ENCODE measurements around the gene PARVA. TPM values are rescaled to one million over a fixed set of nuclear protein-coding genes. Genes with fewer than 3 reads are reported as not detected.

The PARVA gene
- total RNA-seq, 1 experiment from 2014 or later, result 18.1 TPM

GRCh38 chr11:12470236-12470635, 92.9 kb downstream of the PARVA start:
- Histone ChIP-seq H3K79me1 (ENCODE audit: insufficient read depth, low read depth, low read length, poor library complexity, severe bottlenecking) (no peaks in the 10 kb centered on the region), H3K79me2 (ENCODE audit: insufficient read depth, low read length) (no peaks in the 10 kb centered on the region), H2AFZ (ENCODE audit: low read length) (no peak overlapping the region), H3K4me1 (ENCODE audit: insufficient read depth, low read length) (no peaks in the 10 kb centered on the region; the same call in 1 of the 2 replicates), H3K23me2 (ENCODE audit: insufficient read length, low read depth, low read length, poor library complexity, severe bottlenecking) (no peaks in the 10 kb centered on the region), H4K91ac (ENCODE audit: insufficient read length, low read depth, low read length) (no peak overlapping the region), H4K8ac (replicated peaks; ENCODE audit: insufficient read length, low read depth, low read length) (no peak overlapping the region), H2BK5ac (ENCODE audit: insufficient read length, low read length) (no peak overlapping the region), H3K27me3 (ENCODE audit: insufficient read depth, low read length) (no peaks in the 10 kb centered on the region), H2BK120ac (ENCODE audit: low read depth, low read length, poor library complexity, severe bottlenecking) (no peak overlapping the region), H3K9me3 (ENCODE audit: control insufficient read depth, low read depth, low read length) (no peaks in the 10 kb centered on the region), H4K20me1 (ENCODE audit: control insufficient read depth, insufficient read depth, insufficient read length) (no peaks in the 10 kb centered on the region), H3K4ac (ENCODE audit: low read depth, low read length) (no peak overlapping the region), H3K14ac (ENCODE audit: insufficient read depth, low read length) (no peak overlapping the region), H3K18ac (ENCODE audit: insufficient read length, low read depth, low read length) (no peak overlapping the region), H3K23ac (ENCODE audit: insufficient read length, low read depth, low read length) (no peak overlapping the region), H3T11ph (ENCODE audit: low read length) (no peak overlapping the region), H3K9ac (ENCODE audit: extremely low read depth, insufficient read length, low read length) (no peak overlapping the region), H2BK20ac (ENCODE audit: low read depth, low read length, poor library complexity, severe bottlenecking) (no peak overlapping the region), H3K4me2 (ENCODE audit: insufficient read depth, insufficient read length, low read length) (no peak overlapping the region), H2BK15ac (ENCODE audit: low read depth, low read length) (no peak overlapping the region), H3K56ac (ENCODE audit: insufficient read length, low read depth, low read length) (no peak overlapping the region), H2AK5ac (ENCODE audit: insufficient read length, low read length) (no peak overlapping the region), H2BK12ac (ENCODE audit: insufficient read length, low read depth, low read length) (no peak overlapping the region), H4K5ac (ENCODE audit: insufficient read length, low read depth, low read length) (no peak overlapping the region), H3K27ac (ENCODE audit: insufficient read length, low read depth, low read length) (no peak overlapping the region)
- H3K27me3 Mint-ChIP-seq (ENCODE audit: low read depth), result no peaks in the 10 kb centered on the region
- peaks cover 24 to 26% of the 10 kb centered on the region in 2 experiments for H3K4me1 Mint-ChIP-seq
- no peak for TF ChIP-seq CTCF (conservative IDR thresholded peaks at IDR 0.05)
- H3K27ac Mint-ChIP-seq, result no peak overlapping the region
- DNase-seq, result no peak
- no peaks in the 10 kb centered on the region for H3K9me3 Mint-ChIP-seq
- no peak overlapping the region for H3K4me3 Mint-ChIP-seq
- no peaks in the 10 kb centered on the region; a peak in 2 of 7 replicates for H3K36me3 Mint-ChIP-seq (ENCODE audit: insufficient read depth in 1 of 3, low read depth in 3 of 3)
- WGBS (ENCODE audit: extremely low coverage, insufficient read length, low lambda C conversion rate), result no CpG with 5 or more reads among the region's 2 CpGs
